Measurements from ENCODE around the gene MCAT.

The MCAT gene

DNA sequence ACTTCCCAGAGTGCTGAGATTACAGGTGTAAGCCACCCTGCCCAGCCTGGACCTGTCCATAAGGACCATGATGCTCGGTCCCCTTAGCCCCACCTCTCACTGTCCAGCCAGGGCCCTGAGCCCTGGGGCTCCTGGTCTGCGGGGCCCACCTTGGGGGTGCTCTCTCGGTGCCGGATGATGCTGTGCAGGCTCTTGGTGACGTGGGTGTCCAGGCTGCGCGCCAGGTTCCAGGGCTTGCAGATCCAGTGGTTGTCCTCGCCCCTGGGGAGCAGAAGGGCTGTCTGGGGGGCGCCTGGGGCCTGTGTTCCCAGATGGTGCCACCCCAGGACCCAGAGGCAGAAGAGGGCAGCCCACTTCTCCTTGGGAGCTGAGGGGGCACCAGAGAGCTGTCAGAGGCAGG is 30.4 kb upstream of the MCAT start:
- no peak for FAIRE-seq

DNA sequence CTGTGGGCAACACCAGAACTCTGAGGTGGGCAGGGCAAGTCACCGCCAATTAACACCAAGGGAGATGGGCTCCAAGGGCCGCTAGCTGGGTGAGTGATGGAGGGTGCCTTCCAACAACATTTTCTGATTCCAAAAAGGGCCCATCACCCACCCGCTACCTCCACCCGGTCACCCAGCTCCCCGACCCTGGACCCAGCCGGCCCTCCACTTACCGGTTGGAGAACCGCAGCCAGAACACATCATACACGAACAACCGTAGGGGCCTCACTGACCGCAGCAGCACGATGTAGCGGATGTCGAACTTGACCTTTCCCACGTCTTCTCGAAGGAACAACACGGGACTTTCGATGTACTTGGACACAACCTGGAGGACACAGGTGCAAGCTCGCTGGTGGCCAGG is 29.0 kb upstream of the MCAT start:
- DNase-seq (ENCODE audit: insufficient read length, low spot score) (no peak), FAIRE-seq (no peak)

More for the DNA sequence above, 30.4 kb upstream of the MCAT start:
- DNase-seq (ENCODE audit: insufficient read length, low spot score) = no peak

DNA sequence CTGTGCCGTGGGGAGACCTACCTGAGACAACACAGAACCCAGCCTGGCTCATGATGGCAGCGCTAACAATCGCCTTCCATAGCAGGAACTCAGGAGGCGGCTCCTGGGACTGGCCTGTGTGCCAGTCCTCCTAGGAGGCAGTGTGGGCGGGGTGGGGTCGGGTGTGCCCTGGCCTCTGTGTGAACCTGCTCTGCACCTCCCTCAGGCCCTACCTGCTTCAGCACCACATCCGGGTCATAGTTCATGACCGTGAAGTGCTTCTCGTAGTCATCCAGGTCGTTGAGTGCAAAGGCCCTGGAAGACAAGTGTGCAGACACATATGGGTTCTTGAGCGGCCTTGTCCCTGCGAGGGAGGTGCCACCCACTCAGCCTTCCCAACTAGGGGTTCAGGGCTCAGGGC is 28.4 kb upstream of the MCAT start:
- no peak for DNase-seq (ENCODE audit: insufficient read length, low spot score)
- FAIRE-seq = no peak

DNA sequence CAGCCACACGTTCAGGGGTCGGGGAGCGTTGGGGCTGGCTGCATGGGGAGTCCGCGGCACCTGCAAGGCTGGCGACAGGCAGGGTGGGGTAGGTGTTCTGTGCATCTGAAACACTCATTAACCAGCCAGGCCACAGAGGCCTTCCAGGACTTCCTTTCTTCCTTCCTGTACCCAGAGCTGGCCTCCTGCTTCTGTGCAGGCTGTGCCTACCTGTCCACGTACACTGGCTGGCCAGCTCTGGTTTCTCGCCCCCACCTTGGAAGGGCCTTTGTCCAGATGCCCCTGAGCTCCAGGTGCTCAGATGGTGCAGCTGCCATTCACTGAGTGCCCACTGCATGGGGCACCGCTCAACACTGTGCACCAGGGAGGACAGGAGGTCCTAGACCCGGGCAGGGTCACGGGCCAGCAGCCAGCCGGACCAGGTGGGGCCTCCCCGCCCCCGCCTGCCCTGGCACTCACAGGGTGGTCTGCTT is 27.9 kb upstream of the MCAT start:
- no peak for DNase-seq (ENCODE audit: insufficient read length, low spot score)
- no peak for FAIRE-seq

DNA sequence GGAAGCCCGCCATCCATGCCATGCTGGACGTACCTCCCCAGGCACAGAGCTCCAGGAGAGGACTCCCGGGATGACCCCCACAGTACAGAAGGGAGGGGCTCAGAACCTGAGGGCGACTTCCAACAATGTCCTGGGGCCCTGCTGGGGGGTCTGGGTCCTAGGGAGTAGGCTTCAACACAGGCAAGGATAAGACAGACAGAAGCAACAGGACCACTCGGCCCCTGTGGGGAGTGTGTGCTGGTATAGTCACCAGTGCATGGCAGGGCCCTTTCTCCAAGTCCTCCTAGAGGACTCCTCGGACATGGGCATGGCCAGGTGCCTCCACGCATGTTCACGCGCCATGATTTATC is 26.9 kb upstream of the MCAT start:
- DNase-seq (ENCODE audit: insufficient read length, low spot score) (no peak), FAIRE-seq (no peak)

DNA sequence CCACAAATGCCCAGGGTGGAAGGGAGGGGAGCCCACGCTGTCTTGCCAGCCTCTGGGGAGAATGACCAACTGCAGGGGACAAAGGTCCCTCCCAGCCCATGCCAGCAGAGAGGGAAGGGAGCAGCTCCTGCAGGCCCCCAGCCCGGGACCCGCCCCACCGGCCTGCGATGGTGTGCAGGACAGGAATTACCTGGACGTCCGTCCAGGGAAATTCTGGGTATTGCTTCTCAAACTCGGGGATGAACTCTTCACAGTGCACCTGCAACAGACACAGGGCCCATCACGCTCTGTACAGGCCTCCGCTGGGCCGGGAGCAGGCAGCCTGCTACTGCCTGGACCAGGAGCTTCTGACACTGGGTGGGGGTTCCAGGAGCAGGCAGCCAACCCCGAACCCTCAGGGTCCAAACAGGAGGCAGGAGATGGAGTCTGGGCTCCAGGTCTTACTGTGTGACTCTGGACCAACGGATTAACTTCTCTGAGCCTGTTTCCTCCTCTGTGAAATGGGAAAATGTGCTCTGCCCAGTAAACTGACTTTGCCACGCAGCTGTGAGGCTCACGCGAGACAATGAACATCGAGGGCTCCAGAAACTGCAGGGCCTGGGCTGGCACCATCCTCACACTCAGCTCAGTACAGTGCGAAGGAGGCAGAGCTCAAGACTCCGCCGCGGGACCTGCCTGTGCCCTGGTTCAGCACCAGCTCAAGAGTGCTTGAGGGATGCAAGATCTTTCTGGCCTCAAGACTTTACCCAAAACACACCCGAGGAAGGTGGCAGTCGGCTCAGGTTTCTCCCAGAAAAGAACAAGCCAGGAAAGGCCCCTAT is 26.3 kb upstream of the MCAT start:
- DNase-seq (ENCODE audit: insufficient read length, low spot score) (no peak), FAIRE-seq (no peak)

DNA sequence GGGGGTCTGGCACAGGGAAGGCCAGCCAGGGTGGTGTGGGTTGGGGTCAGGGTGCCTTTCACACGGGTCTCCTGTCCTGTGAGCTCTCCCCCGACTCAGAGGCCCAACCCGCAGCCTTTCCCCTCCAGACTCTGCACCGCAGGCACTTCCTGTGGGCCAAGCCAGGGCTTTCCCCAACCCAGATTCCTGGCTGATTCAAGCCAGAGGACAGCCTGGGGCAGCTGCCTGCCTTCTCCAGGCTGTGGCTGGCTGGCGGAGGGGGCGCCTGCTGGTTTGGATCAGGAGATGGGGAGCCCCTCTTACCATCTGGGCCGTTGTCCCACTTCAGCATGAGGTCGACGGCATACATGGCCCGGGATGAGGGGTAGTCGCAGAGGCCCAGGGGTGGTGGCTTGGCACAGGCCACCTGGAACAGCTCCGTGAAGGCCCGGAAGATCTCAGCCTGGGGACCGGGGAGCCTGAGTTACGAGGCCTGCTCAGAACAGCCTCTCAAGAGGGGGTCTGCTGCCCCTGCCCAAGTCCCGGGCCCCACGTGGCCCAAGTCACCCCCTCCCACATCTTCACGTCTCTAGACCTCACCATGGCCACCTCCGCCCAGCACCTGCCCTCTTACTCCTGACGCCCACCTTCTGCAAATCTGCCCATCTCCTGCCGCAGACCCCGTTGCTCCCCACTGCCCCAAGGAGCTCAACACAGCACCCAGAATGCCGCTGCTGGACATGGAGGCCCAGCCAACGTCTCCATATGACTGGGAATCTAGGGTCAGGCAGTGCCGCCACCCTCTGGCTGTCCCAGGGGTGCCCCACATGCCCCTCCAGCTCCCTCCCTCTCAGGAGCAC is 25.5 kb upstream of the MCAT start:
- DNase-seq (ENCODE audit: insufficient read length, low spot score) (no peak), FAIRE-seq (no peak)

DNA sequence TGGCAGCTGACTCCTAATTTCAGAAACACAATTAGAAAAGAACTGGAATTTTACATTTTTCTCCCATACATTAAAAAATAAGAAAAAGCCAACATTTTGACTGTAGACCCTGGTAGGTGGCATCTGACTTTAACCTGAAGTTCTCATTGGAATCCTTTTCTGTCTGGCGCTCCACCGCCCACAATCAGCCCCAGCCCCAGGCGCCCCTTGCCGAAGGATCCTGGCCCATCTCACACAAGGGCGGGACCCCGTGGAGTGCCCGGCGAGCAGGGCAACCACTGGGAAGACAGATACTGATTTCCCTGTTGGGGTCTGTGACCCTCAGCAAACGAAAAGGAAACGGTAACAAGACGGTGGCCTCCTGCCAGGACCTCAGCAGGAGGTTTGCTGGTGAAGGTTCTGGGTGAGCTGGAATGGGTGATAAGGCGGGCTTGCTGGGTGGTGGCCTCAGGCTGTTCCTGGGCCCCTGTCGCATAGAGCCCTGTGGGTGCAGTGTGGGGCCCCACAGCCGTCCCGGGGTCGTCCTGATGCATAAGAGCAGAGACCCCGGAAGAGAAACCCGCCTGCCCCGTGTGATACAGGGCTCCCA is 23.9 kb upstream of the MCAT start:
- DNase-seq (ENCODE audit: insufficient read length, low spot score) = no peak
- FAIRE-seq = no peak

DNA sequence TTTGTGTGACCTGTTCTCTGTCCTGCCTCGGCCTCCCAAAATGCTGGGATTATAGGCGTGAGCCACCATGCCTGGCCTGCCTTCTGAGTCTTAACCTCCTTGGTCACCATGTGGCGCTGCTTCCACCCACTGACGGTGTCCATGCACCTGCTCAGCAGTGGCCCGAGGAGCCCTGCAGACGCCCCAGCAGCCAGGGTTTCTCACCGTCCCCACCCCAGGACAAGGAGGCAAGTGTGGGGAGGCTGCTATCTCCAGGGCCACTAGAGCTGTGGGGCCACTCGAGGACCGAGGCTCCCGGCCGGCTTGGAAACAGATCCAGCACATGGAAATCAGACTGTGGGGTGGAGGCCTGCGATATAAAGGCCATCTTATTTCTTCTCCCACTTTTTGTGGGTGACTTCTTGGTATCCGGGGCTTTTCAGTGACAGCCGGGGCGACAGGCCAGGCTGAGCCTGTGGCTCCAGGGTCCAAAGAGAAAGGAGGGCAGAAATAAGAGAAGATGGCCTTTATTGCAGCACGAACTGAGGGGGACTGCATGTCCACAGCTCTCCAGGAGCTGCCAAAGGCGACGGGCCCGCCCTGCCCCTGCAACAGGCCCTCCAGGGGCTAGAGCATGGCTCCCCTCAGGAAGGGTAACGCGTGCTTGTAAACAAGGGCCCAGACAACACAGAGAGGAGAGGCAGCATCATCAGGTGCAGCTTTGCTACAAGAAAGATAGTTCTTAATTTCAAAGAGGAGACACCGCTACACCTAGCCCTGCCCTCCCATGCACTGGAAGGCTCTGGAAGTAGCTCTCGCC is 23.1 kb upstream of the MCAT start:
- DNase-seq (ENCODE audit: insufficient read length, low spot score) = no peak

DNA sequence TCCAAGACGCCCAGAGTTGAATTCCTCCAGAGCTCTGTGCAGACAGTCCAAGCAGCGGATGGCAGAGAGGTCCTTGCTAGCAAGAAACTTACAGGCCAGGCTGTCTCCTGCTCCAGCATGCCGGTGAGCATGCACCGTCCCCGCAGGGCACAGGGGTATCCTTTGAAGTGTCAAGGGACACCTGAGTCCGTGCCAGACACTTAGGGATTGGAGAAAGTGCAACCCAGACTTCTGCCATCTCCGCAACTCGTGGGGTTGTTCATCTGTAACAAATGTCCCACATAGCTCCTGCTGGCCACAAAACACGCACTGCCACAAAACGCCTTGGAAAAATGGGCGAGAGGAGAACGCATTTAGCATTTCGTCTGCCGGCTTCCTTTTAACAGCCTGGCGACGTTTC is 21.4 kb upstream of the MCAT start:
- no peak for FAIRE-seq

More for the DNA sequence above, 23.1 kb upstream of the MCAT start:
- no peak for FAIRE-seq

DNA sequence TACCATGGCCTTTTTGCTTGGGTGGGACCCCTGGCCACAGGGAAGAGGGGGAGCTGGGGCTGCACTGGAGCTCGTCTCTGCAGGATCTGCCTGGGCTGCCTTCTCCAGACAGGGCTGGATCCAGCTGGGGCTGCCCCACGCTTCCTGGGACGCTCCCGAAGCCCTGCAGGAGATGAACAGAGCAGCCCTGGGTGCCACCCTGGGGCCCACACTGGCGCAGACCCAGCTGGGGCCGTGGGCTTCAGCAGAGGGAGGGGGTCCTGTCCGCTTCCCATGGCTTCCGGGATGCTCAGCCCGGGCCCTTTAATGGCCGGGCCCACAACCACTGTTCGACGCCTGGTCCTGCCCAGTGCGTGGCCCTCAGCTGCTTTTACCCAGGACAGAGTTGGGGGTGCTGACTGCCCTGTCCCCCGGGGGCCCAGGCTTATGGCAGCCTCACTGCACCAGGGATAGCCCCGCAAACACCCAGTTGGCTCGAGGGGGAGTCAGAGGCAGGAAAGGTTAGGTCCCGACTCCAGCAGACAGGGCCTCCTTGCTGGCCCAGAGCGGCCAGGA is 20.1 kb upstream of the MCAT start:
- no peak for DNase-seq (ENCODE audit: insufficient read length, low spot score)
- FAIRE-seq = no peak

More for the DNA sequence above, 21.4 kb upstream of the MCAT start:
- DNase-seq (ENCODE audit: insufficient read length, low spot score) = no peak

DNA sequence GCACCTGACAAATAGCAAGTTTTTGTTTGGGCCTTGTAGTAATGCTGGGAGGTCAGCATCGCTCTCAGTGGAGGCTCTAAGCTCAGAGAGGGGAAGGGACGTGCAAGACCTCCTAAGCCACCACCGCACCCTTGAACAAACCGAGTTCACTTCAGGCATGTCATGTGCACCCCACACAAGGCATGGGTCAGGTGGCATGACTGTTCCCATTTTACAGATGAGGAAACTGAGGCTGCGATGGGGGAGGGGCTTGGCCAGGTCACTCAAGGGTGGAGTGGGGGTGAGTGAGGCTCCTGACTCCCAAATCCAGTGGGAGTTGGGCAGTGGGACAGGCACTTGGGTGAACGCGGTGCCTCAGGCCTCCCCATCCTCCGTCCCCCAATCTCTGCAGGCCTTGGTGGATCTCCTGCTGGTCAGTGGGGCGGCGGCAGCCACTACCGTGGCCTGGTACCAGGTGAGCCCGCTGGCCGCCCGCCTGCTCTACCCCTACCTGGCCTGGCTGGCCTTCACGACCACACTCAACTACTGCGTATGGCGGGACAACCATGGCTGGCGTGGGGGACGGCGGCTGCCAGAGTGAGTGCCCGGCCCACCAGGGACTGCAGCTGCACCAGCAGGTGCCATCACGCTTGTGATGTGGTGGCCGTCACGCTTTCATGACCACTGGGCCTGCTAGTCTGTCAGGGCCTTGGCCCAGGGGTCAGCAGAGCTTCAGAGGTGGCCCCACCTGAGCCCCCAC is 19.4 kb upstream of the MCAT start:
- DNase-seq (ENCODE audit: insufficient read length, low spot score) = no peak
- no peak for FAIRE-seq

DNA sequence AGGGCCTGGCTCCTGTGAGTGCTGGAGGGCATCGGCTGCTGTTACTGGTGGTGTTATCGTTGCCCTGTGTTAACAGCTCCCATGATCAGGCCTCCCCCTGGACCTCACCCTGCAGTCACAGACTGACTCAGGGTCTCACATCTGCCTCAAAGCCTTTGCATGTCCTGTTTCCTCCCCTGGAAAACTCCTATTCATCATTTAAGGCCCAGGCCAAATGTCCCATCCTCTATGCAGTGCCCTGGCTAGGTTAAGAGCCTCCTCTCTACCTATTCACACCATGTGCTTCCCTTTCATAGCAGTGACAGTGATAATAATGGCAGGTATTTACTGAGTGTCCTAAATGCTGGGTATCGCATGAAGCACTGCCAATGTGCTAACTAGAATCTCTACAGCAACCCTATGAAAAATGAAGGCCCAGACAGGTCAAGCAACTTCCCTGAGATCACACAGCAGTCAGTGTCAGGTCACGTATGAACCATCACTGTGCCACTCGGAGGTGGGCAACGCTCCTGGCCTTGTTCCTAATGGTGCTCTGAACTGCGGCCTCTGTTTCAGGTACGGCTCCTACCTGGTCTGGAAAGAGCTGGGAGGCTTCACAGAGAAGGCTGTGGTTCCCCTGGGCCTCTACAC is 17.4 kb upstream of the MCAT start:
- no peak for DNase-seq (ENCODE audit: insufficient read length, low spot score)
- no peak for FAIRE-seq

DNA sequence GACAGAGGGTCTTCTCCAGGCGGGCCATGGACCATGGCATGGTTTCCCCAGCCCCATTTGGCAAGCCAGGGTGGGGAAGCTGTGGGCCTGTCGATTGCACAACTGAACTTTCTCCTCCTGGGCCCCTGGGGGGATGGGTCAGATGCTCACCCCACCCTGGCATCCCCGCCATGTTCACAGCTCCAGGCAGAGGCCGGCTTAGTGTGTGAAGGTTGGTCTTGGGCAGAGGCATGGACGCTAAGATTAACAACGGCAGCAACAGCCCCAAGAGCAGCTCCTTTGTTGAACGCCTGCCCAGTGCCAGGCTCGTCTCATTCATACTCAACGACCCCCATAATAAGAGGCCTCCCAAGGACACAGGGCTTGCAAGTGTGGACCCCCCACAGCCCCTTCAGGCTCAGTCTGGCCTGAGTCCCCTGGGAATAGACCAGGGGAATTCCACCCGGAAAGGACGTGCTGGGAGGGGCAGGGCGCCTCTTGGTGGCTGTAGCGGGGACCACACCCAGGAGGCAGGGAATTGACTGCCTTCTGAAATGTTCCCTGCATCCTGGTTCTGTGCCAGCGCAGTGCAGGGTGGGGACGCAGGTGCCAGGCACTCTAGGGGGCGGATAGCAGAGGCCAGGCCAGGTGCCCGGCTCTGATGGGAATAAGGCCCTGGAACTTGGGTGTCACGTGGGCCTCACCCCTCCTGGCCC is 16.4 kb upstream of the MCAT start:
- DNase-seq (ENCODE audit: insufficient read length, low spot score) (no peak), FAIRE-seq (no peak)

DNA sequence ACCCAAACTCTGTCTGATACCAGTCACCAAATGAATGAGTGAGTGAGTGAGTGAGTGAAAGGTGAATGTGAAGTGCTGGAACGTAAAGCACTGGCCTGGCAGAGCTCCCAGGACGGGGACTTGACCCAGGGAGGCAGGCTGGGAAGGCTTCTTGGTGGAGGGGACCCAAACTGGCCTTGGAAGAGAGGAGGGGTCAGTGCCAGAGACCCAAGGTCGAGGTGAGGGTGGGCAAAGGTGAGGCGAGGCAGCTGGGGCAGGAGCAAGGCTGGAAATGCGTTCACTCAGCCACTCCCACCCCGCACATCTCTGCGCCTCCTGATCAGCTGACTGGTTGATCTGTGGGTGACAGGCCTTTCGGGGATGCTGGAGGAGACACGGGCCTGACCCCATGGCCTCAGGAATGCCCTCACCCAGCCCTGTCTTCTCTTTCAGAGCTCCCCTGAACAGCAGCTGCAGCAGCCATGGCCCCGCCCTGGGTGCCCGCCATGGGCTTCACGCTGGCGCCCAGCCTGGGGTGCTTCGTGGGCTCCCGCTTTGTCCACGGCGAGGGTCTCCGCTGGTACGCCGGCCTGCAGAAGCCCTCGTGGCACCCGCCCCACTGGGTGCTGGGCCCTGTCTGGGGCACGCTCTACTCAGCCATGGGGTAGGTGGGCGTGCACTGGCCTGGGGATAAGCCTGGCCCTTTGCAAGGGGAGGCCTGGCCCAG is 15.7 kb upstream of the MCAT start:
- DNase-seq (ENCODE audit: insufficient read length, low spot score) (no peak), FAIRE-seq (no peak)

DNA sequence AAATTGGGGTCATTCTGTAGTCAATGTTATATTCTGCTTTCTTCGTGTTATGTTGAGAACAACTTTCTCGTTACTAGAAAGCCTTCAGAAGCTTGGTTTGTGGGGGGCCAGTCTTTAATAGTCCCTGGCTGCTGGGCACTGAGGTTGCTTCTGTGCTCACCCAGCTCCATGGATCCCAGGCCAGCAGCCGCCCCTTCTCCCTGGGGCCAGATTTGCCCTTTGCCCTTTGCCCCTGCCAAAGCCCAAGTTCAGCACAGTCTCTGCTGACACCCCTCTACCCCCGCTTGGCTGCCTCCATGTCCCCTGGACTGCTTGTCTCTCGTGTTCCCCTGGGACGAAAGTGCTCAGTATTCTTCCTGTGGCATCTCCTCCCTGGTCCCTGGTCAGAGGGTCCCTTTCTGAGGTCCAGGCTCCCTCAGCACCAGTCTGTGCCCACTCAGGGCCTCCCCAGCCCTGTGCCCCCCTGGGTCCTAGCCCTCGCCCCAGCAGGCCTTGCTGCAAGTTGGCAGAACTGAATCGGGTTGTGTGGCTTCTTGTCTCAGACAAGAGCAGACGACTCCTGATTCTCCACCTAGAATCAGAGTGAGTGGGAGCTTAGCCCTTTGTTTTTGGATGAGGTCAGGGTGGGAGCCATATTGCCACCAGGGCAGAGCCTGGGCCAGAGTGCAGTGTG is 14.8 kb upstream of the MCAT start:
- no peak for FAIRE-seq
- DNase-seq (ENCODE audit: insufficient read length, low spot score) = no peak

DNA sequence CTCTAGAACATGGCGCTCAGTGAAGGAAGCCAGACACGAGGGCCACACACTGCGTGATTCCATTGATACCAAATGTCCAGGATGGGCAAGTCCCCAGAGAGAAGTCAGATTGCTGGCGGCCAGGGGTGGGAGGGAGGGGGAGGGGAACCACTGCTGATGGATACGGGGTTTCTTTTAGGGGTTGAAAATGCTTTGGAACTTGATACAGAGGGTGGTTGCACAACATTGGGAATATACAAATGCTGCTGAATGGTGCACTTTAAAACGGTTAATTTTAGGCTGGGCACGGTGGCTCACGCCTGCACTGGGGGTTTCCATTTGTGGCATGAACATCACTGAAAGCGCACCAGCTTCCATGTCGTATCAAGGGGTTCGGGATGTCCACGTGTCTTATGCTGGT is 13.2 kb upstream of the MCAT start:
- no peak for FAIRE-seq

DNA sequence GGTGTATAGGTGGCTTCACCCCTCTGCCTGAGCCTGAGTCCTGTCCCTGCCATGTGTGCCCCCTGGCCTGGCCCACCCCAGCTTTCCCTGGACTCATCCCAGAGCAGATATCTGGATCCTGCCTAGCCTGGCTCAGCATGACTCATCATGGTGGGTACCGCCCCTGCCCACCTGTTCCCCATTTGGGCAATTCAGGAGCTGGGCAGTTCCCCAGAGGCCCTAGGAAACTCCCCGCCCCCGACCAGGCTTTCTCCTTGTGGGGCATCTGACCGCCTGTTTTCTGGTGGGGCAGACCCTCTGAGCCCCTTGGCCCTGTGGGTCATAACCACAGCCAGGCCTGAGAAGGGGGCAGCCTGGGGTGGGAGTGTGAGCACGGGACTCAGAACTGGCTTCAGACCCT is 12.6 kb upstream of the MCAT start:
- DNase-seq (ENCODE audit: insufficient read length, low spot score) (no peak), FAIRE-seq (no peak)

More for the DNA sequence above, 13.2 kb upstream of the MCAT start:
- DNase-seq (ENCODE audit: insufficient read length, low spot score) = no peak
